GM18858 (cell line): ENCODE data around the gene ZGPAT.

ENCODE experiments used
- ATAC-seq: cut with Tn5 transposase; IDR thresholded peaks from one replicate; pipeline ENCODE4 v1.9.1; 2021; ENCODE audit not compliant: unreplicated experiment

Gene ZGPAT

DNA sequence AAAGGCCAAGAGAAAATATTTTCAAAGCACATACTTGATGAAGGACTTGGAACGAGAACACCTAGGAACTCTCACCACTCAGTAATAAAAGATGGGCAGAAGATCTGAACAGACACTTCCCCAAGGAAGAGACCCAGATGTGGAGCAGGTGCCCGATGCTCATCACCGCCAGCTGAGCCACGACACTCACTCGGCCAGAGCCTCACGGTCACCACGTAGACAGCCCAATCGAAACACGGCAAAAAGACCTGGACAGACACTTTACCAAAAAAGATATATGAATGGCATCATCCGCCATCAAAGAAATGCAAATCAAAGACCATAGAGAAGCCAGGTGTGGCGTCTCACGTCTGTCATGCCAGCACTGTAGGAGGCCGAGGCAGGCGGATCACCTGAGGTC is 73.3 kb downstream of the ZGPAT start:
- no peak for ATAC-seq

- ATAC-seq: no peak
Observed at GRCh38 chr20:63782051-63782471, 74.2 kb downstream of the ZGPAT start.

DNA sequence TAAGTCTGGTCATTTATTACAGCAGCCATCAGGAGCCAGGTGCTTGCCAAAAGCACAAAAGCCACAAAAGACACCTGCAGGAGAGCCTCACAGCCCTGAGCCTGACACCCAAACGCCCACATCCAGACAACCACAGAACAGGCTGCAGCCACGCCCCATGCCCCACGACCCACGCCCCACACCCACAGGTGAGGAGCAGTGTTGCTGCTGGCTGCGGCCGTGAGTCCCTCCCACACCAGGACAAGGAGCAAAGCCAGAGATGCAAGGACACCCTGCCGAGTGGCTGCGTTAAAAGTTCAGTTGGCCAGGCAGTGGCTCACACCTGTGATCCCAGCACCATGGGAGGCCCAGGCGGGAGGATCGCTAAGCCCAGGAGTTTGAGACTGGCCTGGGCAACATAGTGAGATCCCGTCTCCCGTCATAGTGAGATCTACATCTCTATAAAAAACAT is 74.7 kb downstream of the ZGPAT start:
- no peak for ATAC-seq

- ATAC-seq: no peak
Observed at GRCh38 chr20:63783970-63784369, 76.1 kb downstream of the ZGPAT start.

DNA sequence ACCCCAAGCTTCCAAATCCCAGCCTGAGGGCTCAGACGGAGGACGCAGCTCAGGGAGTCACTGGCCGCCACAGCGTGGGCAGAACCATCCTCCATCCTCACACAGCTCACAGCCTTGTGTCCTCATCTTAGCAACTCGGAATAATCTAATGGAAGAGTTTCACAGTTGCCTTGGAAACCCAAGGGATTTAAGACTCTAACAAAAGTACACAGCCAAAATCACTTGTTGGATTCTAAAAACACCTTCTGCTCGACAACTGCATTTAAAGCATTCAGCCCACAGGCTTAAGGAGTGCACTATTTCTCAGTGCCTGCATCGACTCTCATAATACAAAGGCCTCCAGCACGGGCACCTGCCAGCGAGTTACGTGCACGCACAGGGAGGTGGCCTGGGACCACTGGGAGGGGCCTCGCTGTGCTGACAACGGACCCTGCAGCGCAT is 77.9 kb downstream of the ZGPAT start:
- ATAC-seq: no peak
